EH (cell line): ENCODE results near the gene ITM2C.

Experiments
- DNase-seq: peaks from one replicate; pipeline ENCODE4 v3.0.0-alpha.2; 2015; ENCODE audit warnings: low read depth

Gene ITM2C

GRCh38 chr2:230873661-230874401 is 9.1 kb downstream of the ITM2C start:
- no peak for DNase-seq

GRCh38 chr2:230874456-230874855 is 9.7 kb downstream of the ITM2C start:
- no peak for DNase-seq

GRCh38 chr2:230874876-230875275 is 10.1 kb downstream of the ITM2C start:
- no peak for DNase-seq

- no peak for DNase-seq
These were observed 10.9 kb downstream of the ITM2C start for GRCh38 chr2:230875347-230876315.

- no peak for DNase-seq
These were observed 12.5 kb downstream of the ITM2C start for GRCh38 chr2:230877116-230877758.

- DNase-seq = no peak
These were observed 13.2 kb downstream of the ITM2C start for GRCh38 chr2:230877759-230878598.

GRCh38 chr2:230878599-230879188 is 14.0 kb downstream of the ITM2C start:
- DNase-seq = no peak

- no peak for DNase-seq
These were observed 14.6 kb downstream of the ITM2C start for GRCh38 chr2:230879271-230879882.

- DNase-seq = no peak
These were observed 15.1 kb downstream of the ITM2C start for GRCh38 chr2:230879891-230880290.

GRCh38 chr2:230881840-230882239 is 17.1 kb downstream of the ITM2C start:
- DNase-seq = no peak

- peak; percentile 58 for DNase-seq
These were observed 20.9 kb downstream of the ITM2C start for GRCh38 chr2:230885463-230886130.

GRCh38 chr2:230886206-230886605 is 21.5 kb downstream of the ITM2C start:
- DNase-seq = no peak

- DNase-seq = no peak
These were observed 21.9 kb downstream of the ITM2C start for GRCh38 chr2:230886671-230887071.

- DNase-seq = no peak
These were observed 22.6 kb downstream of the ITM2C start for GRCh38 chr2:230887342-230887741.

- DNase-seq = no peak
These were observed 24.2 kb downstream of the ITM2C start for GRCh38 chr2:230888824-230889400.

GRCh38 chr2:230889911-230890601 is 25.3 kb downstream of the ITM2C start:
- no peak for DNase-seq

GRCh38 chr2:230890646-230891045 is 25.9 kb downstream of the ITM2C start:
- no peak for DNase-seq

- peak; percentile 53 for DNase-seq
These were observed 26.3 kb downstream of the ITM2C start for GRCh38 chr2:230891064-230891463.

GRCh38 chr2:230891509-230891908 is 26.8 kb downstream of the ITM2C start:
- no peak for DNase-seq
